ENCODE results near the gene IPO5.

DNA sequence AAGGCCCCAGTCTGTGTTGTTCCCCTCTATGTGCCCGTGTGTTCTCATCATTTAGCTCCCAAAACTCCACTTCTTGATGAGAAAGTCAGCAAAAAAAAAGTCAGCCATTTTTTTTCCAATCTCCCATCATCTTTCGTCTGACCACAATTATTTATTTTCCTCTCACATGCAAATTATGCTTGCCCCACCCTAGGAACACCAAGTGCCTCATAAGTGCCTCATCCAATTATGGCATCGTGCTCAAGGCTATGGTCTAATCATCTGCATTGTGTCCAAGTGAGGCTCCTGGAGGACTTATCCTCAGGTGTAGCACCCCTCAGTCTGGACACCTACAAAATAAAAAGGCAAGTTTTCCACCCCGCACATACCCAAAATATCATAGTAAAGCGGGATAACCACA, 20.8 kb upstream of the IPO5 start:
- TF ChIP-seq CTCF (IDR thresholded peaks at IDR 0.05; ENCODE audit: borderline replicate concordance, extremely low read depth, low read length, poor library complexity, severe bottlenecking), result no peak
- no peak for TF ChIP-seq EZH2 (IDR thresholded peaks at IDR 0.05; ENCODE audit: borderline replicate concordance, low read depth, low read length, severe bottlenecking)
